NCI-H2196 (cell line): ENCODE measurements around the gene FFAR2.
"Not testable (repeated sequence)": the region's sequence is repeated elsewhere in the genome, so short reads cannot be mapped to it uniquely, and the experiment has no call there.

Experiments used
- DNase-seq: peaks from one replicate; lab custom pipeline; 2025; ENCODE audit not compliant: unreplicated experiment; lab: John Stamatoyannopoulos, UW

FFAR2 gene

GRCh38 chr19:35447606-35448469 is at the start of gene FFAR2:
Gene FFAR2, plus strand, starts transcription at chr19:35448257. Its CDS starts 1,458 bp downstream, at chr19:35449715.
- DNase-seq = no peak

GRCh38 chr19:35398570-35398969 is 49.5 kb upstream of the FFAR2 start:
- DNase-seq = no peak

- DNase-seq = no peak
These were observed 48.8 kb upstream of the FFAR2 start for GRCh38 chr19:35399231-35399630.

GRCh38 chr19:35399948-35400772 is 47.9 kb upstream of the FFAR2 start:
- DNase-seq = no peak

- DNase-seq = no peak
These were observed 47.3 kb upstream of the FFAR2 start for GRCh38 chr19:35400773-35401100.

GRCh38 chr19:35401416-35401815 is 46.6 kb upstream of the FFAR2 start:
- not testable (repeated sequence) for DNase-seq

GRCh38 chr19:35403116-35403760 is 44.8 kb upstream of the FFAR2 start:
- no peak for DNase-seq

GRCh38 chr19:35404879-35405622 is 43.0 kb upstream of the FFAR2 start:
- no peak for DNase-seq

GRCh38 chr19:35407619-35408018 is 40.4 kb upstream of the FFAR2 start:
- no peak for DNase-seq

GRCh38 chr19:35408284-35409171 is 39.5 kb upstream of the FFAR2 start:
- DNase-seq = no peak

GRCh38 chr19:35409191-35409590 is 38.9 kb upstream of the FFAR2 start:
- no peak for DNase-seq

GRCh38 chr19:35410487-35410886 is 37.6 kb upstream of the FFAR2 start:
- no peak for DNase-seq

GRCh38 chr19:35414442-35414841 is 33.6 kb upstream of the FFAR2 start:
- DNase-seq = no peak

GRCh38 chr19:35416331-35416730 is 31.7 kb upstream of the FFAR2 start:
- no peak for DNase-seq

GRCh38 chr19:35417278-35417677 is 30.8 kb upstream of the FFAR2 start:
- DNase-seq = no peak

GRCh38 chr19:35417713-35418534 is 30.1 kb upstream of the FFAR2 start:
- DNase-seq = no peak

- no peak for DNase-seq
These were observed 29.0 kb upstream of the FFAR2 start for GRCh38 chr19:35419046-35419445.

- DNase-seq = no peak
These were observed 28.3 kb upstream of the FFAR2 start for GRCh38 chr19:35419805-35420204.

- no peak for DNase-seq
These were observed 26.7 kb upstream of the FFAR2 start for GRCh38 chr19:35421362-35421761.
